AG04450 (cell line): ENCODE results near the gene FBXL17. TPM values are rescaled to one million over a fixed set of nuclear protein-coding genes. Genes with fewer than 3 reads are reported as not detected.

Source experiments
- CTCF ChIA-PET: fragments of 300-600, 350-600 bp; formaldehyde crosslinking; extraction: SDS; loops from one replicate; lab custom pipeline; 2022; ENCODE audit warnings: antibody characterized with exemption, inconsistent platforms; lab: Charles Lee
- POLR2A ChIA-PET: fragments of 350-600 bp; formaldehyde crosslinking; extraction: SDS; loops from one replicate; lab custom pipeline; 2021; ENCODE audit warnings: antibody characterized with exemption, inconsistent platforms; lab: Yijun Ruan, JAX
- DNase-seq: peaks from one replicate; pipeline ENCODE4 v3.0.0-alpha.2; 2011; ENCODE audit warnings: low read depth, low spot score
- H3K27ac ChIP-seq: one replicate; pipeline ENCODE4 v1.5.1; 2012; ENCODE audit warnings: low read depth, low read length, control low read depth
- H3K27me3 ChIP-seq: one replicate; pipeline ENCODE4 v1.6.0; 2012; ENCODE audit warnings: low read length; ENCODE audit not compliant: control insufficient read depth, insufficient read depth
- H3K4me3 ChIP-seq: 2 replicates; pipeline ENCODE4 v1.5.1; 2011; ENCODE audit warnings: mild to moderate bottlenecking, low read depth, low read length, control low read depth
- H3K9me3 ChIP-seq: 2 replicates; pipeline ENCODE4 v1.5.1; 2012; ENCODE audit warnings: low read length; ENCODE audit not compliant: control insufficient read depth, insufficient read depth
- CTCF ChIP-seq: IDR thresholded peaks from 2 replicates; pipeline ENCODE4 v1.5.1; 2011; ENCODE audit warnings: low read depth, low read length, control low read depth, inconsistent platforms
- polyA plus RNA-seq: library from polyadenylated mRNA; depleted of rRNA; stranded (reverse); fragments of >200 nt; gene quantifications from 2 replicates; pipeline ENCODE4 v1.2.3, GENCODE V29; 2011

Gene FBXL17
- polyA plus RNA-seq, 1 experiment: 9.4 TPM

- ChIA-PET CTCF (no interaction called here), POLR2A (no interaction called here)
- H3K4me3 ChIP-seq: no peak overlapping the region
- no peak for TF ChIP-seq CTCF
- DNase-seq: no peak
- H3K9me3 ChIP-seq: no peaks in the 10 kb centered on the region
- no peaks in the 10 kb centered on the region for H3K27me3 ChIP-seq
- H3K27ac ChIP-seq: no peak overlapping the region
Observed at GRCh38 chr5:107950776-107951175, 431.1 kb downstream of the FBXL17 start.

GRCh38 chr5:107949688-107950341, 432.1 kb downstream of the FBXL17 start:
- no peaks in the 10 kb centered on the region for H3K27me3 ChIP-seq
- no peak for DNase-seq
- H3K9me3 ChIP-seq: no peaks in the 10 kb centered on the region
- POLR2A ChIA-PET: no interaction called here
- CTCF ChIA-PET: no interaction called here
- TF ChIP-seq CTCF: no peak
- H3K4me3 ChIP-seq: no peak overlapping the region
- no peak overlapping the region for H3K27ac ChIP-seq

- no peak for TF ChIP-seq CTCF
- DNase-seq: no peak
Observed at GRCh38 chr5:107948377-107948776, 433.5 kb downstream of the FBXL17 start.

GRCh38 chr5:107945061-107945460, 436.8 kb downstream of the FBXL17 start:
- ChIA-PET POLR2A (no interaction called here), CTCF (no interaction called here)
- H3K9me3 ChIP-seq: no peaks in the 10 kb centered on the region
- no peaks in the 10 kb centered on the region for H3K27me3 ChIP-seq
- DNase-seq: no peak
- TF ChIP-seq CTCF: no peak
- no peak overlapping the region for H3K4me3 ChIP-seq
- no peak overlapping the region for H3K27ac ChIP-seq

More at GRCh38 chr5:107948377-107948776, 433.5 kb downstream of the FBXL17 start:
- Histone ChIP-seq H3K4me3 (no peak overlapping the region), H3K27ac (no peak overlapping the region), H3K27me3 (no peaks in the 10 kb centered on the region), H3K9me3 (no peaks in the 10 kb centered on the region)
- POLR2A ChIA-PET: no interaction called here
- CTCF ChIA-PET: interaction anchor here (0.6 kb wide), 1 partner anchor 167 kb away, joined by 4 read pairs; no protein-coding TSS in a partner anchor

- no peak for DNase-seq
- no peaks in the 10 kb centered on the region for H3K27me3 ChIP-seq
- no peak overlapping the region for H3K4me3 ChIP-seq
- TF ChIP-seq CTCF: no peak
- ChIA-PET CTCF (no interaction called here), POLR2A (interaction anchor here (0.7 kb wide), 1 partner anchor 274 kb away, joined by 6 read pairs; no protein-coding TSS in a partner anchor)
- H3K27ac ChIP-seq: no peak overlapping the region
- H3K9me3 ChIP-seq: no peaks in the 10 kb centered on the region
Observed at GRCh38 chr5:107943923-107944322, 438.0 kb downstream of the FBXL17 start.
